ENCODE data around the gene CLEC2L. TPM values are rescaled to one million over a fixed set of nuclear protein-coding genes. Genes with fewer than 3 reads are reported as not detected.

Gene CLEC2L
- total and polyA plus RNA-seq, 2 experiments from 2014 or later: not detected

- Histone ChIP-seq H3K9me2 (ENCODE audit: insufficient read depth) (no peaks in the 10 kb centered on the region), H3K4me3 (no peak overlapping the region), H4K20me1 (replicated peaks; ENCODE audit: insufficient read depth) (no peaks in the 10 kb centered on the region), H3F3A (replicated peaks; ENCODE audit: low read depth) (no peaks in the 10 kb centered on the region), H2AFZ (no peak overlapping the region), H3K4me2 (no peak overlapping the region), H3K27me3 (ENCODE audit: insufficient read depth) (peaks cover 42% of the 10 kb centered on the region), H3K36me3 (ENCODE audit: insufficient read depth) (no peaks in the 10 kb centered on the region), H3K4me1 (ENCODE audit: insufficient read depth) (peaks cover 7% of the 10 kb centered on the region; the same call in 1 of the 2 replicates), H3K79me2 (replicated peaks; ENCODE audit: insufficient read depth) (no peaks in the 10 kb centered on the region), H3K27ac (ENCODE audit: low read depth) (no peak overlapping the region)
- Mint-ChIP-seq H3K4me1 (peaks cover 4% of the 10 kb centered on the region; the same call in 2 of the 3 replicates), H3K4me3 (no peak overlapping the region), H3K9me3 (peaks cover 3% of the 10 kb centered on the region; the same call in 1 of the 3 replicates), H3K27me3 (ENCODE audit: insufficient read depth, low read depth, poor library complexity) (peaks cover 44% of the 10 kb centered on the region), H3K27ac (no peak overlapping the region), H3K36me3 (ENCODE audit: low read depth) (peaks cover 3% of the 10 kb centered on the region; the same call in 2 of the 3 replicates)
- DNase-seq (ENCODE audit: low spot score): no peak
- no peak for ATAC-seq
- TF ChIP-seq REST (IDR thresholded peaks at IDR 0.05; ENCODE audit: unreplicated experiment) (no peak), CTCF (conservative IDR thresholded peaks at IDR 0.05; ENCODE audit: low read depth in 2 of 2) (no peak), CREB1 (CRISPR knock-in tag; IDR thresholded peaks at IDR 0.05; ENCODE audit: low read depth) (no peak), ETS1 (IDR thresholded peaks at IDR 0.05) (no peak), ZNF114 (CRISPR knock-in tag; IDR thresholded peaks at IDR 0.05) (no peak), STAT1 (IDR thresholded peaks at IDR 0.05; ENCODE audit: unreplicated experiment) (no peak), NANOG (IDR thresholded peaks at IDR 0.05; ENCODE audit: borderline replicate concordance) (no peak)
These were observed 1.8 kb downstream of the CLEC2L start for GRCh38 chr7:139525239-139525638.

- peaks cover 42% of the 10 kb centered on the region for H3K27me3 Mint-ChIP-seq (ENCODE audit: insufficient read depth, low read depth, poor library complexity)
- H3K4me2 ChIP-seq: no peak overlapping the region
- H3K4me1 ChIP-seq (ENCODE audit: insufficient read depth): peaks cover 7% of the 10 kb centered on the region; the same call in 1 of the 2 replicates
- peaks cover 4% of the 10 kb centered on the region; the same call in 2 of the 3 replicates for H3K4me1 Mint-ChIP-seq
- H3K27ac ChIP-seq (ENCODE audit: low read depth): no peak overlapping the region
- ATAC-seq (no peak), DNase-seq (ENCODE audit: low spot score) (no peak)
- no peak overlapping the region for H3K4me3 ChIP-seq
- H3K9me3 Mint-ChIP-seq: peaks cover 3% of the 10 kb centered on the region; the same call in 1 of the 3 replicates
- H3K27ac Mint-ChIP-seq: no peak overlapping the region
- no peak overlapping the region for H3K4me3 Mint-ChIP-seq
- H3K36me3 Mint-ChIP-seq (ENCODE audit: low read depth): peaks cover 3% of the 10 kb centered on the region; the same call in 2 of the 3 replicates
- no peaks in the 10 kb centered on the region for H3K79me2 ChIP-seq (replicated peaks; ENCODE audit: insufficient read depth)
- H4K20me1 ChIP-seq (replicated peaks; ENCODE audit: insufficient read depth): no peaks in the 10 kb centered on the region
- H3K27me3 ChIP-seq (ENCODE audit: insufficient read depth): peaks cover 42% of the 10 kb centered on the region
- no peaks in the 10 kb centered on the region for H3K36me3 ChIP-seq (ENCODE audit: insufficient read depth)
- no peaks in the 10 kb centered on the region for H3K9me2 ChIP-seq (ENCODE audit: insufficient read depth)
- no peak overlapping the region for H2AFZ ChIP-seq
- no peaks in the 10 kb centered on the region for H3F3A ChIP-seq (replicated peaks; ENCODE audit: low read depth)
- no peak for TF ChIP-seq EZH2phosphoT487 (IDR thresholded peaks at IDR 0.05; ENCODE audit: unreplicated experiment)
- no peak for TF ChIP-seq CTCF (conservative IDR thresholded peaks at IDR 0.05; ENCODE audit: low read depth in 2 of 2)
- TF ChIP-seq REST (IDR thresholded peaks at IDR 0.05; ENCODE audit: unreplicated experiment): no peak
- no peak for TF ChIP-seq ZNF114 (CRISPR knock-in tag; IDR thresholded peaks at IDR 0.05)
- no peak for TF ChIP-seq STAT1 (IDR thresholded peaks at IDR 0.05; ENCODE audit: unreplicated experiment)
These were observed 2.3 kb downstream of the CLEC2L start for GRCh38 chr7:139525750-139526149.

Measured in GM23338 (cell line).